HG03159 (cell line): ENCODE measurements around the gene IQSEC1.

Experiments used
- ATAC-seq: cut with Tn5 transposase; IDR thresholded peaks from one replicate; pipeline ENCODE4 v1.9.1; 2021; ENCODE audit warnings: mild to moderate bottlenecking, moderate library complexity; ENCODE audit not compliant: unreplicated experiment

The IQSEC1 gene

GRCh38 chr3:12944849-12945248 is 128.4 kb downstream of the IQSEC1 start:
- no peak for ATAC-seq

GRCh38 chr3:12944413-12944812 is 128.8 kb downstream of the IQSEC1 start:
- ATAC-seq = no peak

GRCh38 chr3:12943124-12944021 is 129.9 kb downstream of the IQSEC1 start:
- no peak for ATAC-seq

GRCh38 chr3:12941495-12942023 is 131.7 kb downstream of the IQSEC1 start:
- ATAC-seq = no peak

- no peak for ATAC-seq
Observed at GRCh38 chr3:12940854-12941253, 132.4 kb downstream of the IQSEC1 start.

- ATAC-seq = no peak
Observed at GRCh38 chr3:12939137-12939536, 134.1 kb downstream of the IQSEC1 start.

- no peak for ATAC-seq
Observed at GRCh38 chr3:12938258-12938711, 134.9 kb downstream of the IQSEC1 start.

- no peak for ATAC-seq
Observed at GRCh38 chr3:12935861-12936830, 137.1 kb downstream of the IQSEC1 start.

GRCh38 chr3:12935023-12935860 is 138.0 kb downstream of the IQSEC1 start:
- ATAC-seq = no peak

GRCh38 chr3:12934431-12934830 is 138.8 kb downstream of the IQSEC1 start:
- ATAC-seq = no peak

- no peak for ATAC-seq
Observed at GRCh38 chr3:12933901-12934300, 139.3 kb downstream of the IQSEC1 start.

GRCh38 chr3:12932754-12933153 is 140.5 kb downstream of the IQSEC1 start:
- ATAC-seq = no peak

- ATAC-seq = no peak
Observed at GRCh38 chr3:12932347-12932746, 140.9 kb downstream of the IQSEC1 start.

GRCh38 chr3:12931273-12931905 is 141.8 kb downstream of the IQSEC1 start:
- no peak for ATAC-seq

- no peak for ATAC-seq
Observed at GRCh38 chr3:12929801-12930200, 143.4 kb downstream of the IQSEC1 start.

GRCh38 chr3:12926660-12927059 is 146.6 kb downstream of the IQSEC1 start:
- ATAC-seq = no peak

- no peak for ATAC-seq
Observed at GRCh38 chr3:12925648-12926047, 147.6 kb downstream of the IQSEC1 start.

- no peak for ATAC-seq
Observed at GRCh38 chr3:12924437-12924836, 148.8 kb downstream of the IQSEC1 start.

- ATAC-seq = no peak
Observed at GRCh38 chr3:12922881-12923431, 150.3 kb downstream of the IQSEC1 start.

GRCh38 chr3:12922306-12922705 is 150.9 kb downstream of the IQSEC1 start:
- no peak for ATAC-seq
